OCI-LY7 (cell line): ENCODE measurements around the gene MUC3A.
"Not testable (repeated sequence)": the region's sequence is repeated elsewhere in the genome, so short reads cannot be mapped to it uniquely, and the experiment has no call there.

Experiments used
- EZH2phosphoT487 ChIP-seq: fragments of 200-600 bp; sonication (generic); IDR thresholded peaks from 2 replicates; pipeline ENCODE4 v1.6.1; 2018; ENCODE audit warnings: low read depth, borderline replicate concordance, mild to moderate bottlenecking, mixed run types, antibody characterized with exemption, low read length, moderate library complexity, mixed read lengths
- TF ChIP-seq, protein P1 (sequence below): fragments of 200-600 bp; sonication (generic); conservative IDR thresholded peaks from 2 replicates; pipeline ENCODE4 v1.5.1; 2014; ENCODE audit warnings: mild to moderate bottlenecking, antibody characterized with exemption, low read length, moderate library complexity, mixed read lengths

DNA sequence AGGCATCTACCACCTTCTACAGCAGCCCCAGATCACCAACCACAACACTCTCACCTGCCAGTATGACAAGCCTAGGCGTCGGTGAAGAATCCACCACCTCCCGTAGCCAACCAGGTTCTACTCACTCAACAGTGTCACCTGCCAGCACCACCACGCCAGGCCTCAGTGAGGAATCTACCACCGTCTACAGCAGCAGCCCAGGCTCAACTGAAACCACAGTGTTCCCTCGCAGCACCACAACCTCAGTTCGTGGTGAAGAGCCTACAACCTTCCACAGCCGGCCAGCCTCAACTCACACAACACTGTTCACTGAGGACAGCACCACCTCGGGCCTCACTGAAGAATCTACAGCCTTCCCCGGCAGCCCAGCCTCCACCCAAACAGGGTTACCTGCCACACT is 49.2 kb downstream of the MUC3A start:
- TF ChIP-seq, protein P1, sequence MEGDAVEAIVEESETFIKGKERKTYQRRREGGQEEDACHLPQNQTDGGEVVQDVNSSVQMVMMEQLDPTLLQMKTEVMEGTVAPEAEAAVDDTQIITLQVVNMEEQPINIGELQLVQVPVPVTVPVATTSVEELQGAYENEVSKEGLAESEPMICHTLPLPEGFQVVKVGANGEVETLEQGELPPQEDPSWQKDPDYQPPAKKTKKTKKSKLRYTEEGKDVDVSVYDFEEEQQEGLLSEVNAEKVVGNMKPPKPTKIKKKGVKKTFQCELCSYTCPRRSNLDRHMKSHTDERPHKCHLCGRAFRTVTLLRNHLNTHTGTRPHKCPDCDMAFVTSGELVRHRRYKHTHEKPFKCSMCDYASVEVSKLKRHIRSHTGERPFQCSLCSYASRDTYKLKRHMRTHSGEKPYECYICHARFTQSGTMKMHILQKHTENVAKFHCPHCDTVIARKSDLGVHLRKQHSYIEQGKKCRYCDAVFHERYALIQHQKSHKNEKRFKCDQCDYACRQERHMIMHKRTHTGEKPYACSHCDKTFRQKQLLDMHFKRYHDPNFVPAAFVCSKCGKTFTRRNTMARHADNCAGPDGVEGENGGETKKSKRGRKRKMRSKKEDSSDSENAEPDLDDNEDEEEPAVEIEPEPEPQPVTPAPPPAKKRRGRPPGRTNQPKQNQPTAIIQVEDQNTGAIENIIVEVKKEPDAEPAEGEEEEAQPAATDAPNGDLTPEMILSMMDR: not testable (repeated sequence)
- not testable (repeated sequence) for TF ChIP-seq EZH2phosphoT487
